SH-SY5Y (cell line): ENCODE measurements around the gene PPP1R27.

Source experiments
- GATA2 ChIP-seq: IDR thresholded peaks from 2 replicates; pipeline ENCODE4 v1.6.1; 2011; ENCODE audit warnings: mild to moderate bottlenecking, low read depth, low read length
- GATA3 ChIP-seq: IDR thresholded peaks from 2 replicates; pipeline ENCODE4 v1.6.1; 2011; ENCODE audit warnings: low read depth, mild to moderate bottlenecking, low read length, moderate library complexity

PPP1R27 gene

DNA sequence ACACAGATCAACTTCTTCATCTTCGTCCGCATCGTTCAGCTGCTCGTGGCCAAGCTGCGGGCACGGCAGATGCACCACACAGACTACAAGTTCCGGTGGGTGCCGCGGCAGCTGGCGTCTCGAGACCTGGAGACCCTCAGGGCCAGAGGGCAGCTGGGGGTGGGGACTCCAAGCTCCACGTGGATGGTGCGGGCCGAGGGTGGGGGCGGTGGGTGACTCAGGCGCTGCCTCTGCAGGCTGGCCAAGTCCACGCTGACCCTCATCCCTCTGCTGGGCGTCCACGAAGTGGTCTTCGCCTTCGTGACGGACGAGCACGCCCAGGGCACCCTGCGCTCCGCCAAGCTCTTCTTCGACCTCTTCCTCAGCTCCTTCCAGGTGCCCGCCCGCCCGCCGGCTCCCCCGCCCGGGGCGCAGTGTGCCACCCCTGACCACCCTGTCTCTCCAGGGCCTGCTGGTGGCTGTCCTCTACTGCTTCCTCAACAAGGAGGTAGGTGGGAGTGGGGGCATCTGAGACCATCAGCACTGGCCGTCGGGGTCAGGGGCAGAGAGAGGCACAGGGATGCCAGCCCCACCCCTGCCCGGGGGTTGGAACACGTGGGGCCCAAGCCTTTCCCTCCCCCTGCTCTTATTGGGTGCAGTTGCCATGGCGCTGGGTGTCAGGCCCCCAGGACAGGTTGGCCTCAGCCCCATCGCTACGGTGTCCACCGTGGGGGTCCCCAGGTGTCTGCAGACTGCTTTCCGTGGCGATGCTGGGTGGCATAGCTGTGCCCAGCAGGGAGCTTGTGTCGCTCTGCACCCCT is 22.1 kb downstream of the PPP1R27 start:
- TF ChIP-seq GATA2 (no peak), GATA3 (no peak)

- TF ChIP-seq GATA2 (0 out of 2 replicates have a peak, but pooled peaks have one; percentile 17), GATA3 (no peak)
Measured at GRCh38 chr17:81811705-81812570, 22.9 kb downstream of the PPP1R27 start.

- TF ChIP-seq GATA2 (no peak), GATA3 (no peak)
Measured at GRCh38 chr17:81810892-81811704, 23.8 kb downstream of the PPP1R27 start.

GRCh38 chr17:81810476-81810875 is 24.4 kb downstream of the PPP1R27 start:
- TF ChIP-seq GATA2 (no peak), GATA3 (no peak)

DNA sequence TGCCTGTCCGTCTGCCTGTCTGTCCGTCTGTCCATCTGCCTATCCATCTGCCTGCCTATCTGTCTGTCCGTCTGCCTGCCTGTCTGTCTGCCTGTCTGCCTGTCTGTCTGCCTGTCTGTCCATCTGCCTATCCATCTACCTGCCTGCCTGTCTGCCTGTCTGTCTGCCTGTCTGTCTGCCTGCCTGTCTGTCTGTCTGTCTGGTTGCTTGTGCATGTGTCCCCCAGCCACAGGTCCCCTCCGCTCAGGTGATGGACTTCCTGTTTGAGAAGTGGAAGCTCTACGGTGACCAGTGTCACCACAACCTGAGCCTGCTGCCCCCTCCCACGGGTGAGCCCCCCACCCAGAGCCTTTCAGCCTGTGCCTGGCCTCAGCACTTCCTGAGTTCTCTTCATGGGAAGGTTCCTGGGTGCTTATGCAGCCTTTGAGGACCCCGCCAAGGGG is 25.3 kb downstream of the PPP1R27 start:
- TF ChIP-seq GATA3 (no peak), GATA2 (no peak)

DNA sequence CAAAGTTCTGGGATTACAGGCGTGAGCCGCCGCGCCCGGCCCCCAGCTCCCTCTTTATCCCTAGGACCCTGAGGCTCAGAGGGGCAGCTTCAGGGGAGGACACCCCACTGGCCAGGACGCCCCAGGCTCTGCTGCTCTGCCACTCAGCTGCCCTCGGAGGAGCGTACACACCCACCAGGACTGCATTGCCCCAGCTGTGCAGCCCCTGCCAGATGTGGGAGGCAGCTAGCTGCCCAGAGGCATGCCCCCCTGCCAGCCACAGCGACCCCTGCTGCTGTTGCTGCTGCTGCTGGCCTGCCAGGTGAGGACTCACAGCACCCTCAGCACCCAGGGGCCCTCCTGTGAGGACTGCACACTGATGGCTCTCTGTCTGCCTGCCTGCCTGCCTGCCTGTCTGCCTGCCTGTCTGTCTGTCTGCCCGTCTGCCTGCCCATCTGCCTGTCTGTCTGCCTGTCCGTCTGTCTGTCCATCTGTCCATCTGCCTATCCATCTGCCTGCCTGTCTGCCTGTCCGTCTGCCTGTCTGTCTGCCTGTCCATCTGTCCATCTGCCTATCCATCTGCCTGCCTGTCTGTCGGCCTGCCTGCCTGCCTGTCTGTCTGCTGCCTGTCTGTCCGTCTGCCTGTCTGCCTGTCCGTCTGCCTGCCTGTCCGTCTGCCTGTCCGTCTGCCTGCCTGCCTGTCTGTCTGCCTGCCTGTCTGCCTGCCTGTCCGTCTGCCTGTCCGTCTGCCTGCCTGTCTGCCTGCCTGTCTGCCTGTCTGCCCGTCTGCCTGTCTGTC is 25.9 kb downstream of the PPP1R27 start:
- TF ChIP-seq GATA2 (no peak), GATA3 (no peak)

- no peak for TF ChIP-seq GATA2
- no peak for TF ChIP-seq GATA3
Measured at GRCh38 chr17:81807839-81808238, 27.0 kb downstream of the PPP1R27 start.

GRCh38 chr17:81807210-81807719 is 27.6 kb downstream of the PPP1R27 start:
- TF ChIP-seq GATA2 (no peak), GATA3 (no peak)

GRCh38 chr17:81806461-81807209 is 28.2 kb downstream of the PPP1R27 start:
- TF ChIP-seq GATA3 (no peak), GATA2 (no peak)

DNA sequence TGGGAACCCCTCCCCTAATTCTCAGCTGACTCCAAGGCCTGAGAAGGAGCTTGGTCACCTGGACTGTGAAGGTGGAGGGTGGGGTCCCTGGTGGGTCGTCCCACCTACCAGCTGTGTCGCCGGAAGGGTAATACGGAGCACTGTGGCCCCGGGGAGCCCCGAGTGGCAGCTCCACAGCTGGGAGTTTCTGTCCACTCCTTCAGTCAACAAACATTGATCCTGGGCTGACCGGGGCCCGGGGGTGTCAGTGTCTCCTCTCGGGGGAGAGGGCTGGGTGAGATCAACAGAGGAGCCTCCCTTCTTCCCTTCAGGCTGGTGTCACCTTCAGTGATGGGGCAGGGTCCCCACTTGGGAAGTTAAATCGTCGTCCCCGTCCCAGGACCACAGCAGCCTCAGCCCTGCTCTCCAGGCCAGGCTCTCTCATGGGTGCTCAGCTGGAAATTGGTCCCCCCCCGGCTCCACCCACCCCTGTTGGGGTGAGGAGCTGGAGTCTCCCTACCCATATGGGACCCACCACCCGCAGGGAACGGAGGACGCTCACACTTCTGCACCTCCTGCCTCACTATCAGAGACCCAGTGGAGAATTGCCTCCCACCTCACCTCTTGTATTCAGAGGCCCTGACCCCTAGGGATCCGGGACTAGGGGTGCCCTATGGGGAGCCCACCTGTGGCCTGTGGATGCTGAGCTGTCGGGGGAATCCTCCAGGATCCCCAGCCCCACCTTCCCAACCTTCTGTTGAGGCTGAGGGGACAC is 29.0 kb downstream of the PPP1R27 start:
- TF ChIP-seq GATA2, result no peak
- TF ChIP-seq GATA3, result no peak

DNA sequence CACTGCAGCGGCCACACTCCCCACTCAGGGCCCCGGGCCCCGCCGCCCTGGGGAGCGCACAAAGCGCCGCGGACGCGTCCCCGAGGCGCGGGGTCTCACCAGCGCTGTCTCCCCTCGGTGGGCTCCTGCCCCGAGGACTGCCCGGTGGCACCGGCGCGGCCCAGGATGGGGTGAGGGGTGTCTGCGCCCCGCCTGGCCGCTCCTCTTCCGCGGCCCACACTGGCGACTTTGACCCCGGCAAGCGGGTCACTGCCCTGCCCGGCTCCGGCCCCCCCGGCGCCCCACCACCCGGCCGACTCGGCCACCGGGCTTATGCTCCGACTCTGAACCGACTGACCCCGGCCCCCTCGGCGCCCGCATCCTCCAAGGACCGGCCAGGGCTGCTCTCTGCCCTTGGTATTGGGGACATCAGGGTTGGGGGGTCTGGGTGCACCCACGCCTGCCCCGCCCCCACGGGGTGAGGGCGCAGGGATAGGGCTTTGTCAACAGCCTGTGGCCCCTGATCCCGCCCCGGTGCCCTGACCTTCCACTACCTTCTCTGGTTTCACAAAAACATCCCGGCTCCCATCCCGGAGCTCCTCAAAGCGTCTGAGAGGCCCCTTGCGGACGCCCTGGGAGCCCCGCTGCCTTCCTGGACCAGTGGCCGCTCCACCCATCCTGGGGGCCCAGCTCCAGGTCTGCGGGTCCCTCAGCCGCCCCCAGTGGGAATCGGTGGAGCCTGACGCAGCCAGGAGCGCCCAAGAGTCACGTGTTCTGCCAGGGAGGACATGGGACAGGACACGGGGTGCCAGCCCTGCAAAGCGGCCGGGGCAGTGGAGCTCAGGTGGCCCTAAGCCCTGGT is 30.1 kb downstream of the PPP1R27 start:
- no peak for TF ChIP-seq GATA2
- no peak for TF ChIP-seq GATA3
